GM18907 (cell line): ENCODE measurements around the gene TPH1.

Source experiments
- ATAC-seq: cut with Tn5 transposase; IDR thresholded peaks from one replicate; pipeline ENCODE4 v1.9.1; 2021; ENCODE audit warnings: mild to moderate bottlenecking, moderate library complexity; ENCODE audit not compliant: unreplicated experiment

TPH1 gene

GRCh38 chr11:18046116-18046777 is at the start of gene TPH1:
Gene TPH1, minus strand, starts transcription at chr11:18046269. Its CDS starts 5,507 bp downstream, at chr11:18040762.
- ATAC-seq = no peak

GRCh38 chr11:18093959-18094358 is 47.9 kb upstream of the TPH1 start:
- ATAC-seq = no peak

- no peak for ATAC-seq
These were observed 45.7 kb upstream of the TPH1 start for GRCh38 chr11:18091731-18092130.

- ATAC-seq = no peak
These were observed 42.9 kb upstream of the TPH1 start for GRCh38 chr11:18088966-18089365.

GRCh38 chr11:18088366-18088765 is 42.3 kb upstream of the TPH1 start:
- no peak for ATAC-seq

GRCh38 chr11:18081551-18081950 is 35.5 kb upstream of the TPH1 start:
- no peak for ATAC-seq

- ATAC-seq = no peak
These were observed 34.4 kb upstream of the TPH1 start for GRCh38 chr11:18080451-18080850.

- no peak for ATAC-seq
These were observed 32.8 kb upstream of the TPH1 start for GRCh38 chr11:18078909-18079308.

GRCh38 chr11:18075444-18075843 is 29.4 kb upstream of the TPH1 start:
- no peak for ATAC-seq

GRCh38 chr11:18071098-18071705 is 25.1 kb upstream of the TPH1 start:
- ATAC-seq = no peak

GRCh38 chr11:18067372-18067771 is 21.3 kb upstream of the TPH1 start:
- ATAC-seq = no peak

- ATAC-seq = no peak
These were observed 20.6 kb upstream of the TPH1 start for GRCh38 chr11:18066626-18067025.

GRCh38 chr11:18065572-18065971 is 19.5 kb upstream of the TPH1 start:
- no peak for ATAC-seq

- no peak for ATAC-seq
These were observed 18.5 kb upstream of the TPH1 start for GRCh38 chr11:18064450-18065054.

GRCh38 chr11:18063862-18064434 is 17.9 kb upstream of the TPH1 start:
- no peak for ATAC-seq

- no peak for ATAC-seq
These were observed 17.1 kb upstream of the TPH1 start for GRCh38 chr11:18063125-18063524.

GRCh38 chr11:18061351-18061750 is 15.3 kb upstream of the TPH1 start:
- no peak for ATAC-seq

GRCh38 chr11:18056561-18057181 is 10.6 kb upstream of the TPH1 start:
- no peak for ATAC-seq

GRCh38 chr11:18054511-18055103 is 8.5 kb upstream of the TPH1 start:
- no peak for ATAC-seq

GRCh38 chr11:18050848-18051247 is 4.8 kb upstream of the TPH1 start:
- no peak for ATAC-seq

GRCh38 chr11:18036456-18036855 is 9.6 kb downstream of the TPH1 start:
- ATAC-seq = no peak
